ENCODE data around the gene RTN3.
A peak's percentile ranks its signal among the peaks of the same experiment; 100 is the strongest.
"Not testable (repeated sequence)": the region's sequence is repeated elsewhere in the genome, so short reads cannot be mapped to it uniquely, and the experiment has no call there.

Gene RTN3

GRCh38 chr11:63681321-63682065 lies at the start of gene RTN3:
RTN3 (plus strand) TSS chr11:63681500; CDS start chr11:63681637, 137 bp downstream.
- DNase-seq (ENCODE audit: low spot score): peak; percentile 98

GRCh38 chr11:63635762-63636465 lies 45.4 kb upstream of the RTN3 start:
- DNase-seq (ENCODE audit: low spot score): peak; percentile 80

- DNase-seq (ENCODE audit: low spot score): not testable (repeated sequence)
These were observed 42.9 kb upstream of the RTN3 start for GRCh38 chr11:63638436-63638835.

- DNase-seq (ENCODE audit: low spot score): peak; percentile 46
These were observed 42.0 kb upstream of the RTN3 start for GRCh38 chr11:63639199-63639832.

- DNase-seq (ENCODE audit: low spot score): peak; percentile 48
These were observed 39.6 kb upstream of the RTN3 start for GRCh38 chr11:63641727-63642126.

GRCh38 chr11:63643205-63643604 lies 38.1 kb upstream of the RTN3 start:
- DNase-seq (ENCODE audit: low spot score): no peak

- DNase-seq (ENCODE audit: low spot score): no peak
These were observed 28.6 kb upstream of the RTN3 start for GRCh38 chr11:63652671-63653070.

- no peak for DNase-seq (ENCODE audit: low spot score)
These were observed 20.3 kb upstream of the RTN3 start for GRCh38 chr11:63660972-63661371.

GRCh38 chr11:63663809-63664208 lies 17.5 kb upstream of the RTN3 start:
- DNase-seq (ENCODE audit: low spot score): peak; percentile 71

- DNase-seq (ENCODE audit: low spot score): peak; percentile 31
These were observed 14.4 kb upstream of the RTN3 start for GRCh38 chr11:63666874-63667273.

- peak; percentile 75 for DNase-seq (ENCODE audit: low spot score)
These were observed 13.1 kb upstream of the RTN3 start for GRCh38 chr11:63667995-63668795.

GRCh38 chr11:63670096-63670432 lies 11.2 kb upstream of the RTN3 start:
- no peak for DNase-seq (ENCODE audit: low spot score)

- DNase-seq (ENCODE audit: low spot score): peak; percentile 79
These were observed 10.6 kb upstream of the RTN3 start for GRCh38 chr11:63670433-63671321.

- DNase-seq (ENCODE audit: low spot score): peak; percentile 93
These were observed 9.8 kb upstream of the RTN3 start, which contains the start of gene ATL3 for GRCh38 chr11:63671322-63672155. ATL3 (minus strand) TSS chr11:63671376; CDS start chr11:63671335, 41 bp downstream.

- no peak for DNase-seq (ENCODE audit: low spot score)
These were observed 9.2 kb upstream of the RTN3 start for GRCh38 chr11:63672156-63672463.

- DNase-seq (ENCODE audit: low spot score): no peak
These were observed 8.3 kb upstream of the RTN3 start for GRCh38 chr11:63672936-63673539.

GRCh38 chr11:63673579-63673978 lies 7.7 kb upstream of the RTN3 start:
- peak; percentile 46 for DNase-seq (ENCODE audit: low spot score)

- no peak for DNase-seq (ENCODE audit: low spot score)
These were observed 423 bp upstream of the RTN3 start for GRCh38 chr11:63680834-63681320.

All from GM03348 (cell line).